ENCODE measurements around the gene PATL1.

GRCh38 chr11:59706518-59707285, 37.9 kb upstream of the PATL1 start:
- no peak for TF ChIP-seq CTCF (conservative IDR thresholded peaks at IDR 0.05)
- no peak for TF ChIP-seq EZH2 (IDR thresholded peaks at IDR 0.05; ENCODE audit: low read depth)

Measured in PC-9 (cell line).